DMS79 (cell line): ENCODE data around the gene MLST8.
"Not testable (repeated sequence)": the region's sequence is repeated elsewhere in the genome, so short reads cannot be mapped to it uniquely, and the experiment has no call there.

ENCODE experiments used
- DNase-seq: peaks from one replicate; lab custom pipeline; 2025; lab: John Stamatoyannopoulos, UW

MLST8 gene

DNA sequence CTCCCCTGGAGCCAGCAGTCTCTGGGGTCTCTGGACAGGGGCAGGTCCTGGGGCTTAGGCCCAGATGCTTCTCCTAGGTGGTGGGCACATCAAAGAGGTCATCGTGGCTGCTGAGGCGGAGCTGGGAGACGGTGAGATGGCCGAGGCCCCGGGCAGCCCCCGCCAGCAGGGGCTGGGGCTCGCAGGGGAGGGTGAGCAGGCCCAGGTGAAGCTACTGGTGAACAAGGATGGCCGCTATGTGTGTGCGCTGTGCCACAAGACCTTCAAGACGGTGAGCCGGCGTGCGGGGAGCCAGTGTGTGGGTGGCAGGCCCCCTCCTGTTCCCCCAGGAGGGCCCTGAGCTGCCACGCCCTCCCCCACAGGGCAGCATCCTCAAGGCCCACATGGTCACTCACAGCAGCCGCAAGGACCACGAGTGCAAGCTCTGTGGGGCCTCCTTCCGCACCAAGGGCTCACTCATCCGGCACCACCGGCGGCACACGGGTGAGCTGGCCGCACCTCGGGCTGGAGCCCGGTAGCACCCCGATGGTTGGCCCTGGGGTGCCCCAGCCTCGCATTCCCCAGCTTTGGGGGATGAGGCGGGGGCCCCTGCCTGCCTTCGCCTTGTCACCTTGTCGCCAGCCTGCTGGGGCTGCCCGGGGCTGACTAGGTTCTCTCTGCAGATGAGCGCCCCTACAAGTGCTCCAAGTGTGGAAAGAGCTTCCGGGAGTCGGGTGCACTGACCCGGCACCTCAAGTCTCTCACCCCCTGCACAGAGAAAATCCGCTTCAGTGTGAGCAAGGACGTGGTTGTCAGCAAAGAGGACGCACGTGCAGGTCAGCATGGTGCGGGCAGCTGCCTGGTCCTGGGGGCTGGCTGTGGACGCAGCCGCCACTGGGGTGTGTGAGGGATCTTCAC lies 27.1 kb downstream of the MLST8 start:
- DNase-seq, result no peak

DNA sequence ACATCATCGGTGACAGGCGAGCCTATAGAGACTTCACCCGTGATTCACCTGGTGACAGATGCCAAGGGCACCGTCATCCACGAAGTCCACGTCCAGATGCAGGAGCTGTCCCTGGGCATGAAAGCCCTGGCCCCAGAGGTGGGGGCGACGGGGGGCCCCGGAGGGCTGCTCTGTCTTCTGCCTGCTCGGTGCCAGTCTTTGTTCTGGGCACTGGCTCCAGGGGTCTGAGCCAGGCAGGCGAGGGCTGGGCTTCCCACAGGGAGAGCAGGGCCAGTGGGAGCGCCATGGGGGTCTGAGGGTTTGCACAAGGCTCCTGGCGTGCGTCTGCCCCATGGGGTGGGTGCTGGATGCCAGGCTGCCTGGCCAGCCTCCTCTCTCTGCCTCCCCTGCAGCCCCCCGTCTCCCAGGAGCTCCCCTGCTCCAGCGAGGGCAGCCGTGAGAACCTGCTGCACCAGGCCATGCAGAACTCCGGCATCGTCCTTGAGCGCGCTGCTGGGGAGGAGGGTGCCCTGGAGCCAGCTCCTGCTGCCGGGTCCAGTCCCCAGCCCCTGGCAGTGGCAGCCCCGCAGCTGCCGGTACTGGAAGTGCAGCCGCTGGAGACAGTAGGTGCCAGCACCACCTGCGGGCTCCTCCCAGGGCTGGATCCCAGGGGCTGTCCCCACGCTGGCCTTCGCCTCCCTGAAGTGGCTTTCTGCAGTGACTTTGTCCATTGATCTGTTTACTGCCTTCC lies 28.0 kb downstream of the MLST8 start:
- DNase-seq, result no peak

- DNase-seq, result peak; percentile 88
Measured at GRCh38 chr16:2233872-2234812, 28.9 kb downstream of the MLST8 start.

DNA sequence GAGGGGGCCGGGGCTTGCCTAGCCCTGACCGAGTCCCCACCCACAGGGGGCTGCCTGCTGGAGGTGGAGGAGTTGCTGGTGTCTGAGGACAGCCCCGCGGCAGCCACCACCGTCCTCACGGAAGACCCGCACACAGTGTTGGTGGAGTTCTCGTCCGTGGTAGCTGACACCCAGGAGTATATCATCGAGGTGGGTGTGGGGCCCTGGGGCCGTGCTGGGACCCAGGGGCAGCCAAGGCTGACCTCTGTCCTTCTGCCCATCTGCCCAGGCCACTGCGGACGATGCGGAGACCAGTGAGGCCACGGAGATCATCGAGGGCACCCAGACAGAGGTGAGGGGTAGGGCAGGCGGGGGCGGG lies 29.5 kb downstream of the MLST8 start:
- DNase-seq, result no peak

DNA sequence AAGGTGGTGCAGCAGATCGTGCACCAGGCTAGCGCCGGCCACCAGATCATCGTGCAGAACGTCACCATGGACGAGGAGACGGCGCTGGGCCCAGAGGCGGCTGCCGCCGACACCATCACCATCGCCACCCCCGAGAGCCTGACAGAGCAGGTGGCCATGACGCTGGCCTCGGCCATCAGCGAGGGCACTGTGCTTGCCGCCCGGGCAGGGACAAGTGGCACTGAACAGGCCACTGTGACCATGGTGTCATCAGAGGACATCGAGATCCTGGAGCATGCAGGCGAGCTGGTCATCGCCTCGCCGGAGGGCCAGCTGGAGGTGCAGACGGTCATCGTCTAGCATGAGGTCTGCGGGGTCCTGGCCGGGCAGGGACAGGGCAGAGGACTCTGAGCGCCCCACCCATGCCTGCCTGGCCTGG lies 30.0 kb downstream of the MLST8 start:
- DNase-seq, result no peak

- no peak for DNase-seq
Measured at GRCh38 chr16:2235695-2236336, 30.6 kb downstream of the MLST8 start.

GRCh38 chr16:2236337-2237101 lies 31.3 kb downstream of the MLST8 start, which contains the start of gene DNASE1L2:
Gene DNASE1L2 (plus strand): TSS chr16:2236444. CDS start chr16:2236817, 373 bp downstream.
- DNase-seq, result no peak

- DNase-seq, result no peak
Measured at GRCh38 chr16:2237102-2237482, 31.8 kb downstream of the MLST8 start.

DNA sequence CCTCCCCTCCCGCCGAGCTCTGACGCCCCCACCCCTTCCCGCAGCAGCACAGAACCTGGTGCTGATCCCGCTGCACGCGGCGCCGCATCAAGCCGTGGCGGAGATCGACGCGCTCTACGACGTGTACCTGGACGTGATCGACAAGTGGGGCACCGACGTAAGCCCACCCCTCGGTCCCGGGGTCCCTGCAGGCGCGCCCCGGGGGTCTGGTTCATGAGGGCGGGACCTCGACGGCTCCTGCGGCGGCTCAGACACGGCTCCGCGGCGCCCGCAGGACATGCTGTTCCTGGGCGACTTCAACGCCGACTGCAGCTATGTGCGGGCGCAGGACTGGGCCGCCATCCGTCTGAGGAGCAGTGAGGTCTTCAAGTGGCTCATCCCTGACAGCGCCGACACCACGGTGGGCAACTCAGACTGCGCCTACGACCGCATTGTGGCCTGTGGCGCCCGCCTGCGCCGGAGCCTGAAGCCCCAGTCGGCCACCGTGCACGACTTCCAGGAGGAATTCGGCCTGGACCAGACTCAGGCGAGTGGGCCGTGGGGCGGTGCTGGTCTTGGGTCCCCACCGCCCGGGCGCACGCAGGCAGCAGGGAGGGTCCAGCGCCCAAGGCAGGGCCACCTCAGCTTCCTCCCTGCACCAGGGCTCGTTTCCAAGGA lies 32.4 kb downstream of the MLST8 start:
- no peak for DNase-seq

GRCh38 chr16:2238150-2238837 lies 33.0 kb downstream of the MLST8 start:
- DNase-seq, result no peak

DNA sequence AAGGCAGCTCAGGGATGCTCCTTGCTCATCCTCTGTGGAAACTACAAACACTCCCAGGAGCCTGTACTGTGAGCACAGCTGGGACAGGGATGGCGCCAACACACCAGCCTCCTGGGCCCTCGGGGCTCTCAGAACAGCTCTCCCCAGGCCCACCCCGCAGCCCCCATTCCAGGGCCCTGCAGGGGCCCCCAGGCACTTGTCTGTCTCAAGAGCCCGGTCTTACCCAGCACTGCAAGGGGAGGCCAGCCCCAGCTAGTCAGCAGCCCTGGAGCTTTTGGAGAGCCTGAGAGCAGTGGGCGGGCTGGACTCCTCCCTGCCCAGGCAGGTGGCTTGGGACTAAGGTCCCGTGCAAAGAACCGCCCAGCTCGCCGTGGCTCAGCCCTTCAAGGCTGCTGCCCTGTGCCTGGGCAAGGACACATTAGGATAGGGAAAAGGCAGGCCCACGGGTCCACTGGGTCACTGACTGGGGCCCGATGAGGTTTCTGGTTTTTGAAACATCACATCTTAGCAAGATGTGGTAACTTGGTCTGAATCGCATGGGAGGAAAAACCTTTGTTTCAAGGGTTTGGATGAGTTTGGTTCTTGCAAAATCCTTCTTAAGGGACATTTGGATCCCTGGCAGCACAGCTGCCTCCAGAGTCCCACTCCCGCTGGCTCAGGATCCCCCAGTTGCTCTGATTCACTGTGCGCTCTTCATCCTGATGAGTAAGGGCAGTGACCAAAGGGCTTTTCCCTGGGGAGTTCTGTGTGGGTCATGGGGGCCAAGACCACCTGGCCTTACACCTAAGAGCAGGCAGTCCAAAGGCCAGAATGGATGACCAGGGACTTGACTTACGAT lies 33.8 kb downstream of the MLST8 start:
- DNase-seq, result no peak

DNA sequence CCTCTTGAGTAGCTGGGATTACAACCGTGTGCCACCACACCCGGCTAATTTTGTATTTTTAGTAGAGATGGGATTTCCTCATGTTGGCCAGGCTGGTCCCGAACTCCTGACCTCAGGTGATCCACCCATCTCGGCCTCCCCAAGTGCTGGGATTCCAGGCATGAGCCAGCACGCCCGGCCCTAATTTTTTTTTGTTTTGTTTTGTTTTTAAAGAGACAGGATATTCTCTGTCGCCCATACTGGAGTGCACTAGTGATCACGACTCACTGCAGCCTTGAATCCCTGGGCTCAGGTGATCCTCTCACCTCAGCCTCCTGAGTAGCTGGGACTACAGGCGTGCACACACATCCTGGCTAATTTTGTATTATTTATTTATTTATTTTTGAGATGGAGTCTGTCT lies 35.1 kb downstream of the MLST8 start:
- not testable (repeated sequence) for DNase-seq

- DNase-seq, result no peak
Measured at GRCh38 chr16:2242598-2242997, 37.3 kb downstream of the MLST8 start.

DNA sequence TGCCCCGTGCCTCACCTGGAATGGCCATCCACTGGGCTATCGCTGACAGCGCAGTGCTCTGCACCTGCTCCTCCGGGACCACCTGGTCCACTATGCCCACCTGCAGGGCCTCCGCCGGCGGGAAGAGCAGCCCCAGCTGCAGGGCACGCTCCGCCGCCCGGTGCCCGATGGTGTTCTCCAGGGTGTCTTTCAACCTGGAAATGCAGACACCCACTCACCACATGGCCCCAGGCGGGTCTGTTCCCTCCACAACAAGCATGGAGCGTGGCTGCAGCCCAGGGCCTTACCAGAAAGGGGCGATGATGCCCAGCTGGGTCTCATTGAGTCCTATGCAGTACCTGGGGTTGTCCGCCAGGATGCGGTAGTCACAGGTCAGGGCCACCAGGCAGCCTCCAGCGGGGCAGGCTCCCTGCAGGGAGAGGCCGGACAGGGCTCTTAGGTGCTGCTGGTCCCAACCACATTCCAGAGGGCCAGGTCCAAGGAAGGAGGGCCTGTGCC lies 37.8 kb downstream of the MLST8 start:
- no peak for DNase-seq

DNA sequence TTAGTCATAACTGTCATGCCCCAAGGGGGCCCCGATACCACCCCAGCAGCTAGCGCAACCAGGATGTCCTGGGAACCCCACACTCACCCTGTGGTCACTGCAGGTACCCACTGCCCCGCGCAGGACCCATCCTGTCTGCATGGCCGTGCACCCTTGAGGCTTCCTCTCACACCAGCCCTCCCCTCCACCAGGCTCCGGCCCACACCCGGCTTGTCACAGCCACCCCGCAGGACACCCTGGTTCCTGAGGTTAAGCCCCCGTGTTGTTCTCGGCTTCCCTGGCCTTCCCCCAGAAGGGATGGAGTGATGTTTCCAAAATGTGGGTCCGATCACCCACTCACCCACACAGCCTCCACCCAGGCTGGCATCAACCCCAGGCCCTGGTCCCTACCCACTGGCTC lies 38.5 kb downstream of the MLST8 start:
- DNase-seq, result no peak

GRCh38 chr16:2244301-2244700 lies 39.0 kb downstream of the MLST8 start:
- DNase-seq, result no peak

- no peak for DNase-seq
Measured at GRCh38 chr16:2244926-2245795, 39.9 kb downstream of the MLST8 start.
